MCF 10A (cell line): Measurements from ENCODE around the gene GLDN. TPM values are rescaled to one million over a fixed set of nuclear protein-coding genes. Genes with fewer than 3 reads are reported as not detected.
A peak's percentile ranks its signal among the peaks of the same experiment; 100 is the strongest.

Experiments used
- BruUV-seq: library from RNA; stranded (reverse); fragments of 400-500 nt; replicated peaks from 2 replicates; lab custom pipeline; 2021; lab: Mats Ljungman, UMichigan
- CTCF ChIA-PET: fragments of 300-600 bp; sonication (Branson Sonifier 250); formaldehyde crosslinking; extraction: SDS; loops from one replicate; lab custom pipeline; 2021; ENCODE audit warnings: antibody characterized with exemption, inconsistent platforms; lab: Yijun Ruan, JAX
- POLR2A ChIA-PET: fragments of 300-600, 350-650 bp; sonication (Branson Sonifier 250); formaldehyde crosslinking; extraction: SDS; loops from one replicate; lab custom pipeline; 2020; ENCODE audit warnings: antibody characterized with exemption, inconsistent platforms; lab: Yijun Ruan, JAX
- DNase-seq: peaks from one replicate; pipeline ENCODE4 v3.0.0-alpha.2; 2018; ENCODE audit not compliant: unreplicated experiment
- H3K27ac Mint-ChIP-seq: one replicate; pipeline ENCODE4 v1.8.0; 2022; ENCODE audit warnings: mild to moderate bottlenecking, low read depth, mixed read lengths; ENCODE audit not compliant: unreplicated experiment
- H3K27me3 Mint-ChIP-seq: one replicate; pipeline ENCODE4 v1.8.0; 2022; ENCODE audit warnings: mixed read lengths; ENCODE audit not compliant: insufficient read depth, unreplicated experiment
- H3K36me3 Mint-ChIP-seq: one replicate; pipeline ENCODE4 v1.8.0; 2022; ENCODE audit warnings: mild to moderate bottlenecking, moderate library complexity, mixed read lengths; ENCODE audit not compliant: insufficient read depth, unreplicated experiment
- H3K4me1 Mint-ChIP-seq: one replicate; pipeline ENCODE4 v1.8.0; 2022; ENCODE audit warnings: mixed read lengths; ENCODE audit not compliant: insufficient read depth, unreplicated experiment
- H3K4me3 Mint-ChIP-seq: one replicate; pipeline ENCODE4 v1.8.0; 2022; ENCODE audit warnings: mild to moderate bottlenecking, moderate library complexity, mixed read lengths; ENCODE audit not compliant: unreplicated experiment
- H3K9me3 Mint-ChIP-seq: one replicate; pipeline ENCODE4 v1.8.0; 2022; ENCODE audit warnings: mixed read lengths; ENCODE audit not compliant: unreplicated experiment
- intact Hi-C: fragments of 100-400 bp; cut with micrococcal nuclease; formaldehyde crosslinking; loops from 2 replicates; pipeline ENCODE4 v1.14.1; 2022
- total RNA-seq: library from RNA; stranded (reverse); gene quantifications from 2 replicates; pipeline ENCODE4 v1.2.3, GENCODE V29; 2022
- TF ChIP-seq, protein P1 (sequence below): fragments of 200-600 bp; IDR thresholded peaks from one replicate; pipeline ENCODE4 v1.8.0; 2022; ENCODE audit warnings: antibody characterized with exemption, mild to moderate bottlenecking; ENCODE audit not compliant: unreplicated experiment

GLDN gene
- total RNA-seq, 1 experiment from 2014 or later = not detected

DNA sequence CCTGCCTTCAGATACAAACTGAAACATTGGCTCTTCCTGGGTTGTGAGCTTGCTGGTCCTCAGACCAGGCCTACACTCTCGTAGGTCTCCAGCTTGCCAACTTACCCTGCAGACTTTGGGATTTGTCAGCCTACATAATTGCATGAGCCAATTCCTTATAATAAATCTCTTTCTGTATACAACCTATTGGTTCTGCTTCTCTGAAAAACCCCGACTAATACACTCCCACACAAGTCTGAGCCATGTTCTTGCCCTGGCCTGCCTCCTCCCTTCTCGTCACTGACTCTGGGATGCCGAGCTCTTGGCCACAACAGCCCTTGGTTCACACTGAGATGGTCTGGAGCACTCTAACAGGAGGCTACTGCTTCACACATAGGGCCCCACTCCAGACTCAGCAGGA lies 12.5 kb upstream of the GLDN start:
- ChIA-PET CTCF (no interaction called here), POLR2A (interaction anchor here (0.7 kb wide), 1 partner anchor 10 kb away, joined by 3 read pairs; no protein-coding TSS in a partner anchor)
- Mint-ChIP-seq H3K9me3 (no peaks in the 10 kb centered on the region), H3K27ac (no peak overlapping the region), H3K4me3 (no peak overlapping the region), H3K4me1 (no peaks in the 10 kb centered on the region), H3K36me3 (no peaks in the 10 kb centered on the region), H3K27me3 (no peaks in the 10 kb centered on the region)
- BruUV-seq = no TSS peak
- TF ChIP-seq, protein P1, sequence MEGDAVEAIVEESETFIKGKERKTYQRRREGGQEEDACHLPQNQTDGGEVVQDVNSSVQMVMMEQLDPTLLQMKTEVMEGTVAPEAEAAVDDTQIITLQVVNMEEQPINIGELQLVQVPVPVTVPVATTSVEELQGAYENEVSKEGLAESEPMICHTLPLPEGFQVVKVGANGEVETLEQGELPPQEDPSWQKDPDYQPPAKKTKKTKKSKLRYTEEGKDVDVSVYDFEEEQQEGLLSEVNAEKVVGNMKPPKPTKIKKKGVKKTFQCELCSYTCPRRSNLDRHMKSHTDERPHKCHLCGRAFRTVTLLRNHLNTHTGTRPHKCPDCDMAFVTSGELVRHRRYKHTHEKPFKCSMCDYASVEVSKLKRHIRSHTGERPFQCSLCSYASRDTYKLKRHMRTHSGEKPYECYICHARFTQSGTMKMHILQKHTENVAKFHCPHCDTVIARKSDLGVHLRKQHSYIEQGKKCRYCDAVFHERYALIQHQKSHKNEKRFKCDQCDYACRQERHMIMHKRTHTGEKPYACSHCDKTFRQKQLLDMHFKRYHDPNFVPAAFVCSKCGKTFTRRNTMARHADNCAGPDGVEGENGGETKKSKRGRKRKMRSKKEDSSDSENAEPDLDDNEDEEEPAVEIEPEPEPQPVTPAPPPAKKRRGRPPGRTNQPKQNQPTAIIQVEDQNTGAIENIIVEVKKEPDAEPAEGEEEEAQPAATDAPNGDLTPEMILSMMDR = no peak
- DNase-seq = no peak
- intact Hi-C loops = no loop called here

- no TSS peak for BruUV-seq
- no peaks in the 10 kb centered on the region for H3K36me3 Mint-ChIP-seq
Observed at GRCh38 chr15:51331141-51331540, 10.3 kb upstream of the GLDN start.

DNA sequence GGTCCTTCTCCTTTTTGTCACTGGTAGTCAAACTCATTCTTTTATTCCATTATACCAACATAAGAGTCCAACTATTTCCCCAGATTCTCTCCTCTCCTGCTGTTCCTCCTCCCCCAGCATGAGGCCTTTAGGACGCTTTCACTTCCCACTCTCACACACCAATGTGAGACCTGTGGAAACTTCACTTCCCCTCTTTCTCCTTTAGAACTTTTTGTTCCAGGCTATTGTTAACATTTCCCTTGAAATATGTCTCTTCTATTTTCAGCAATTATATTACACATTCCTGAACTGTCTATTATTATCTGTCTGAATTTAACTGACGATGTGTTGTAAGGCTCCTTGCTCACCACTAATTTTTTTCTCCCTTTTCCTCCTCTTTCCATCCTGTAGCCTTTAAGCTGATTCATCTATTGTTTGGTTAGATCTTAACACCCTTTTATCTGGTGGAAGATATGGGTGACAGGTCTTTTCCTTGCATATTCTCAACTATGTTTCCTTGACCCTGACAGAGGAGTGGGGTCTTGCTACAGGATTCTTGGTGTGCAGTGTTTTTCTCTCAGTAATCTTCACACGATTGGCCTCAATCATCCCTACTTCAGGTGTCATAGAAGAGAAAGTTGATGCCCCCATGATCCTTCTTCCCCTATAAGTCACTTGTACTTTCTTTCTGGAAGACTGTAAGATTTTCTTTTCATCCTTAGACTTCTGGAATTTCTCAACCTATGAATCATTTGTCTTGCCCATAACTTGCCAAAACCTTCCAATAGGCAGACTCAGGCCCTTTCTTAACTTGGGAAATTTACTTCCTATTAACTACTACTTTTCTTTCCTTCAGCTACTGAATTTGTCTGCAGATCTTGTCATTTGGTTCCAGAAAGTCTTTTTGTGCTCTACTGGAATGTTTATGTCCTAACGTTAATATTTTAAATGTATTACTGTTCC lies 9.0 kb upstream of the GLDN start:
- CTCF ChIA-PET = no interaction called here
- Mint-ChIP-seq H3K27ac (no peak overlapping the region), H3K36me3 (no peaks in the 10 kb centered on the region), H3K4me3 (no peak overlapping the region), H3K27me3 (no peaks in the 10 kb centered on the region), H3K4me1 (no peaks in the 10 kb centered on the region), H3K9me3 (no peaks in the 10 kb centered on the region)
- peak; percentile 53 for DNase-seq
- intact Hi-C loops = no loop called here
- no TSS peak for BruUV-seq
- TF ChIP-seq, protein P1 = no peak
- POLR2A ChIA-PET = no interaction called here

More at GRCh38 chr15:51331141-51331540, 10.3 kb upstream of the GLDN start:
- no peak for DNase-seq
- intact Hi-C loops = no loop called here
- H3K4me3 Mint-ChIP-seq = no peak overlapping the region
- no peaks in the 10 kb centered on the region for H3K27me3 Mint-ChIP-seq
- POLR2A ChIA-PET = no interaction called here
- no peak overlapping the region for H3K27ac Mint-ChIP-seq
- TF ChIP-seq, protein P1 = no peak
- CTCF ChIA-PET = interaction anchor here (0.6 to 0.8 kb wide), 2 partner anchors 72 to 788 kb away, joined by 3 to 4 read pairs; no protein-coding TSS in a partner anchor
- no peaks in the 10 kb centered on the region for H3K9me3 Mint-ChIP-seq
- H3K4me1 Mint-ChIP-seq = no peaks in the 10 kb centered on the region

DNA sequence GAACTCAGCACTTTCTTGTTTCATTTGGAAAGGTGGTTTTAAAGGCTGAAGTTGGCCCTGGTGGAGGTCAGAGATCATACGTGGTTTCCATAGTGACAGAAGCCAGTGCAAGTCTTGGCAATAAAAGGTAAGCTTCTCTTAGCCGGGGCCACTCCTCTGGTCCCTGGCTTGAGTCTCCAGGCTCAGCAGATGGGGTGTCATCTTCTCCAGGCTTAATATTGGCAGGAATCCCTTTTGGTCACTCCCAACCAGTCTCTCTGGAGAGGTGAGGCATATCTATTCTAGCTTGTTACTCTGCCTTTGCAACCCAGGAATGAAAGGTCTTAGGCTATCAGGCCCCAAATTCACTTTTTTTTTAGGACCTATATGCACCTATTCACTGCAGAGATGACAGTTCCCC lies 7.9 kb upstream of the GLDN start:
- Mint-ChIP-seq H3K27ac (no peak overlapping the region), H3K36me3 (no peaks in the 10 kb centered on the region)
- POLR2A ChIA-PET = no interaction called here

More for the DNA sequence above, 7.9 kb upstream of the GLDN start:
- TF ChIP-seq, protein P1 = no peak
- no TSS peak for BruUV-seq
- H3K4me3 Mint-ChIP-seq = no peak overlapping the region
- no peaks in the 10 kb centered on the region for H3K9me3 Mint-ChIP-seq
- H3K4me1 Mint-ChIP-seq = no peaks in the 10 kb centered on the region
- DNase-seq = no peak
- intact Hi-C loops = no loop called here
- H3K27me3 Mint-ChIP-seq = no peaks in the 10 kb centered on the region
- CTCF ChIA-PET = interaction anchor here (1.5 kb wide), 1 partner anchor 70 kb away, joined by 6 read pairs; no protein-coding TSS in a partner anchor
